Loucy (cell line): ENCODE data around the gene AEBP2.
"Not testable (repeated sequence)": the region's sequence is repeated elsewhere in the genome, so short reads cannot be mapped to it uniquely, and the experiment has no call there.

ENCODE experiments used
- H2AFZ ChIP-seq: fragments of 200-600 bp; sonication (generic); 2 replicates; pipeline ENCODE4 v1.6.0; 2016; ENCODE audit warnings: antibody characterized with exemption, mild to moderate bottlenecking, low read length, moderate library complexity
- H3F3A ChIP-seq: fragments of 200-600 bp; 2 replicates; pipeline ENCODE4 v1.6.0; 2016; ENCODE audit warnings: antibody characterized with exemption, low read depth, mild to moderate bottlenecking
- H3K27me3 ChIP-seq: fragments of 200-600 bp; sonication (generic); 2 replicates; pipeline ENCODE4 v1.6.1; 2014; ENCODE audit warnings: low read length, mild to moderate bottlenecking; ENCODE audit not compliant: insufficient read depth, poor library complexity, severe bottlenecking
- H3K36me3 ChIP-seq: fragments of 200-600 bp; sonication (generic); 2 replicates; pipeline ENCODE4 v1.6.1; 2016; ENCODE audit warnings: low read length; ENCODE audit not compliant: insufficient read depth
- H3K4me1 ChIP-seq: fragments of 200-600 bp; sonication (generic); 2 replicates; pipeline ENCODE4 v1.5.1; 2014; ENCODE audit warnings: low read length, mild to moderate bottlenecking; ENCODE audit not compliant: insufficient read depth, poor library complexity, severe bottlenecking
- H3K4me2 ChIP-seq: fragments of 200-600 bp; sonication (generic); 2 replicates; pipeline ENCODE4 v1.6.0; 2014; ENCODE audit warnings: antibody characterized with exemption, low read length, low read depth, mild to moderate bottlenecking; ENCODE audit not compliant: poor library complexity, severe bottlenecking
- H3K4me3 ChIP-seq: fragments of 200-600 bp; sonication (generic); 2 replicates; pipeline ENCODE4 v1.5.1; 2014; ENCODE audit warnings: low read length, mild to moderate bottlenecking, mixed read lengths; ENCODE audit not compliant: poor library complexity, severe bottlenecking
- H3K79me2 ChIP-seq: fragments of 200-600 bp; sonication (generic); 2 replicates; pipeline ENCODE4 v1.6.1; 2014; ENCODE audit warnings: low read length; ENCODE audit not compliant: insufficient read depth
- H3K9ac ChIP-seq: fragments of 200-600 bp; sonication (generic); 2 replicates; pipeline ENCODE4 v1.6.0; 2014; ENCODE audit warnings: mild to moderate bottlenecking, low read depth, low read length, moderate library complexity; ENCODE audit not compliant: poor library complexity, severe bottlenecking
- H3K9me2 ChIP-seq: fragments of 200-600 bp; sonication (generic); replicated peaks from 2 replicates; pipeline ENCODE4 v1.6.1; 2016; ENCODE audit warnings: low read depth, low read length, mixed read lengths
- H3K9me3 ChIP-seq: fragments of 200-600 bp; sonication (generic); 2 replicates; pipeline ENCODE4 v1.6.1; 2014; ENCODE audit warnings: mild to moderate bottlenecking, antibody characterized with exemption, low read length, low read depth; ENCODE audit not compliant: insufficient read depth
- H4K20me1 ChIP-seq: fragments of 200-600 bp; sonication (generic); 2 replicates; pipeline ENCODE4 v1.6.0; 2014; ENCODE audit warnings: antibody characterized with exemption, low read length, mild to moderate bottlenecking; ENCODE audit not compliant: insufficient read depth, poor library complexity, severe bottlenecking
- EZH2phosphoT487 ChIP-seq: fragments of 200-600 bp; IDR thresholded peaks from 2 replicates; pipeline ENCODE4 v1.6.1; 2018; ENCODE audit warnings: antibody characterized with exemption, mild to moderate bottlenecking, moderate library complexity, borderline replicate concordance
- TF ChIP-seq, protein P1 (sequence below): fragments of 200-600 bp; sonication (generic); conservative IDR thresholded peaks from 2 replicates; pipeline ENCODE4 v1.5.1; 2014; ENCODE audit warnings: mild to moderate bottlenecking, antibody characterized with exemption, low read length

The AEBP2 gene

DNA sequence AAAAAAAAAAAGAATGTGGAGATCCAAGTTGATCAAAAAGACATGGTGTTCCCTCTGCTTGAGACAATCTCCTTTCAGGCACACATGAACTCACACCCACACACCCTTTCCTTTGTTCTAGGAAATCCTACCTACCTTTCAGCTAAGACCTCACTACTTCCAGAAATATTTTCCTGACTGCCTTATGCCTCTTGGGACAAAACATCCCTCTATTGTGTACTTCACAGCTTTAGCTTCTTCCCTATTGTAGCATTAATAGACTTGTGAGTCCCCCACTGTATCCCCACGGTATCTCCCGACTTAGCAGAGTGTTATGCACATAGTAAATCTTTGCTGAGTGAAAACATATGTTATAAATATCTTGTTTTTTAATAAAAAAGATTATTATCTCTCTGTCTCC is 44.9 kb upstream of the AEBP2 start:
- H2AFZ ChIP-seq, result no peak overlapping the region
- H3K27me3 ChIP-seq, result no peaks in the 10 kb centered on the region
- no peak overlapping the region for H3K9ac ChIP-seq
- no peaks in the 10 kb centered on the region for H3K4me1 ChIP-seq
- no peak overlapping the region for H3K4me3 ChIP-seq
- no peaks in the 10 kb centered on the region for H4K20me1 ChIP-seq
- no peaks in the 10 kb centered on the region for H3K9me2 ChIP-seq
- no peak overlapping the region for H3K4me2 ChIP-seq
- H3K36me3 ChIP-seq, result no peaks in the 10 kb centered on the region
- no peaks in the 10 kb centered on the region for H3K9me3 ChIP-seq
- H3F3A ChIP-seq, result no peaks in the 10 kb centered on the region
- TF ChIP-seq, protein P1, sequence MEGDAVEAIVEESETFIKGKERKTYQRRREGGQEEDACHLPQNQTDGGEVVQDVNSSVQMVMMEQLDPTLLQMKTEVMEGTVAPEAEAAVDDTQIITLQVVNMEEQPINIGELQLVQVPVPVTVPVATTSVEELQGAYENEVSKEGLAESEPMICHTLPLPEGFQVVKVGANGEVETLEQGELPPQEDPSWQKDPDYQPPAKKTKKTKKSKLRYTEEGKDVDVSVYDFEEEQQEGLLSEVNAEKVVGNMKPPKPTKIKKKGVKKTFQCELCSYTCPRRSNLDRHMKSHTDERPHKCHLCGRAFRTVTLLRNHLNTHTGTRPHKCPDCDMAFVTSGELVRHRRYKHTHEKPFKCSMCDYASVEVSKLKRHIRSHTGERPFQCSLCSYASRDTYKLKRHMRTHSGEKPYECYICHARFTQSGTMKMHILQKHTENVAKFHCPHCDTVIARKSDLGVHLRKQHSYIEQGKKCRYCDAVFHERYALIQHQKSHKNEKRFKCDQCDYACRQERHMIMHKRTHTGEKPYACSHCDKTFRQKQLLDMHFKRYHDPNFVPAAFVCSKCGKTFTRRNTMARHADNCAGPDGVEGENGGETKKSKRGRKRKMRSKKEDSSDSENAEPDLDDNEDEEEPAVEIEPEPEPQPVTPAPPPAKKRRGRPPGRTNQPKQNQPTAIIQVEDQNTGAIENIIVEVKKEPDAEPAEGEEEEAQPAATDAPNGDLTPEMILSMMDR, result no peak
- no peak for TF ChIP-seq EZH2phosphoT487
- no peaks in the 10 kb centered on the region for H3K79me2 ChIP-seq

DNA sequence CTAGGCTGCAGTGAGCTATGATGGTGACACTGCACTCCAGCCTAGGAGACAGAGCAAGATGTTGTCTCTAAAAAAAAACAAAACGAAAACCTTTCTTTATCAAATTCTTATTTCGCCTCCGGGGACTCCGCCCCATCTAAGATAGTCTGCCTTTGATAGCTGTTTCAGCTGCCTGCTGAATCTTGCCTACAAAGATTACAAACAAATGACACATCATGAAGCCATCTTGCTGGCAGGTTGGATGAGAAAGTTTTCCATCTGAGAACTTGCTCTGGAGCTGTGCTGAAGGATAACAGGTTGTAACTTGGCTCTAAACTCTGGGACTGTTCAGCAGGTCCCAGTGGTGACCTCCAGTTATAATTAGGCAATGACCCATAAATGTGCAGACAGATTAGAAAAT is 41.8 kb upstream of the AEBP2 start:
- Histone ChIP-seq H2AFZ (no peak overlapping the region), H3K9me3 (no peaks in the 10 kb centered on the region), H3K4me1 (no peaks in the 10 kb centered on the region), H3K79me2 (no peaks in the 10 kb centered on the region), H3K36me3 (no peaks in the 10 kb centered on the region), H3K9ac (no peak overlapping the region), H3K4me2 (no peak overlapping the region), H4K20me1 (no peaks in the 10 kb centered on the region), H3K4me3 (no peak overlapping the region), H3K9me2 (no peaks in the 10 kb centered on the region), H3K27me3 (no peaks in the 10 kb centered on the region), H3F3A (no peaks in the 10 kb centered on the region)
- TF ChIP-seq, protein P1, result no peak
- no peak for TF ChIP-seq EZH2phosphoT487

GRCh38 chr12:19398376-19399363 is 40.6 kb upstream of the AEBP2 start:
- no peak for TF ChIP-seq EZH2phosphoT487
- TF ChIP-seq, protein P1, result no peak
- Histone ChIP-seq H3K9me2 (no peaks in the 10 kb centered on the region), H3K79me2 (no peaks in the 10 kb centered on the region), H3F3A (no peaks in the 10 kb centered on the region), H3K36me3 (no peaks in the 10 kb centered on the region), H3K4me2 (no peak overlapping the region), H3K9me3 (no peaks in the 10 kb centered on the region), H3K4me3 (no peak overlapping the region), H3K9ac (no peak overlapping the region), H3K27me3 (no peaks in the 10 kb centered on the region), H4K20me1 (no peaks in the 10 kb centered on the region), H2AFZ (no peak overlapping the region), H3K4me1 (no peaks in the 10 kb centered on the region)

GRCh38 chr12:19400649-19401285 is 38.5 kb upstream of the AEBP2 start:
- not testable (repeated sequence) for H3K4me1 ChIP-seq, H2AFZ ChIP-seq, H3K36me3 ChIP-seq, H3K4me3 ChIP-seq, H4K20me1 ChIP-seq, H3K79me2 ChIP-seq, H3K27me3 ChIP-seq, H3K9me2 ChIP-seq, H3K9me3 ChIP-seq, H3F3A ChIP-seq, H3K9ac ChIP-seq, H3K4me2 ChIP-seq
